Stimulated activated CD8-positive, alpha-beta memory T cell treated with anti-CD3 and anti-CD28 coated beads, Interleukin-7, amount 100 ng/mL, for 48 hours (primary cell): Measurements from ENCODE around the gene SYK.
"Not testable (repeated sequence)": the region's sequence is repeated elsewhere in the genome, so short reads cannot be mapped to it uniquely, and the experiment has no call there.

Source experiments
- DNase-seq, 2 donors: peaks; one replicate each; pipeline ENCODE4 v3.0.0-alpha.2; 2020; ENCODE audit warnings: low read depth in 1 of 2; ENCODE audit errors: extremely low read depth in 1 of 2

SYK gene

GRCh38 chr9:90795084-90795483, 6.5 kb upstream of the SYK start:
- no peak for DNase-seq

- DNase-seq: no peak
These were observed 5.7 kb upstream of the SYK start for GRCh38 chr9:90795871-90796317.

GRCh38 chr9:90799271-90799852, 2.3 kb upstream of the SYK start:
- no peak for DNase-seq

GRCh38 chr9:90801973-90802322, 329 bp downstream of the SYK start:
- no peak for DNase-seq

GRCh38 chr9:90802386-90802985, 867 bp downstream of the SYK start:
- no peak for DNase-seq

- DNase-seq: no peak
These were observed 2.4 kb downstream of the SYK start for GRCh38 chr9:90803860-90804593.

- no peak for DNase-seq
These were observed 3.7 kb downstream of the SYK start for GRCh38 chr9:90805006-90805996.

GRCh38 chr9:90807006-90807405, 5.4 kb downstream of the SYK start:
- DNase-seq: no peak

GRCh38 chr9:90808398-90808797, 6.8 kb downstream of the SYK start:
- DNase-seq: no peak

- no peak for DNase-seq
These were observed 7.5 kb downstream of the SYK start for GRCh38 chr9:90808890-90809685.

- DNase-seq: no peak
These were observed 9.1 kb downstream of the SYK start for GRCh38 chr9:90810691-90811090.

- DNase-seq: no peak
These were observed 11.4 kb downstream of the SYK start for GRCh38 chr9:90813046-90813445.

GRCh38 chr9:90813523-90813922, 11.9 kb downstream of the SYK start:
- DNase-seq: no peak

GRCh38 chr9:90814355-90814754, 12.7 kb downstream of the SYK start:
- DNase-seq: no peak

- no peak for DNase-seq
These were observed 13.7 kb downstream of the SYK start for GRCh38 chr9:90815183-90815943.

- DNase-seq: no peak
These were observed 14.3 kb downstream of the SYK start for GRCh38 chr9:90815944-90816357.

- no peak for DNase-seq
These were observed 15.1 kb downstream of the SYK start for GRCh38 chr9:90816690-90817089.

- no peak for DNase-seq
These were observed 16.7 kb downstream of the SYK start for GRCh38 chr9:90818279-90818678.

- not testable (repeated sequence) for DNase-seq
These were observed 18.8 kb downstream of the SYK start for GRCh38 chr9:90820406-90820805.

- DNase-seq: not testable (repeated sequence)
These were observed 19.6 kb downstream of the SYK start for GRCh38 chr9:90821236-90821635.
